Frontal cortex (tissue), 4 donors: Measurements from ENCODE around the gene SUMO4. TPM values are rescaled to one million over a fixed set of nuclear protein-coding genes. Genes with fewer than 3 reads are reported as not detected.

Experiments used
- DNase-seq, 2 donors: peaks; one replicate each; pipeline ENCODE4 v3.0.0; 2012; ENCODE audit warnings: low spot score in 2 of 2
- FAIRE-seq: peaks from 2 replicates; lab custom pipeline; 2012; peaks lifted over from hg19 to GRCh38; lab: Jason Lieb, UNC
- total RNA-seq: library from RNA; depleted of rRNA; stranded (reverse); fragments of >200 nt; gene quantifications from one replicate; pipeline ENCODE4 v1.2.3, GENCODE V29; 2014
- donor health status: control.
- donor health status: control.
- donor health status: control.

SUMO4 gene
- total RNA-seq, 1 donor from 2014 or later = 2.4 TPM

DNA sequence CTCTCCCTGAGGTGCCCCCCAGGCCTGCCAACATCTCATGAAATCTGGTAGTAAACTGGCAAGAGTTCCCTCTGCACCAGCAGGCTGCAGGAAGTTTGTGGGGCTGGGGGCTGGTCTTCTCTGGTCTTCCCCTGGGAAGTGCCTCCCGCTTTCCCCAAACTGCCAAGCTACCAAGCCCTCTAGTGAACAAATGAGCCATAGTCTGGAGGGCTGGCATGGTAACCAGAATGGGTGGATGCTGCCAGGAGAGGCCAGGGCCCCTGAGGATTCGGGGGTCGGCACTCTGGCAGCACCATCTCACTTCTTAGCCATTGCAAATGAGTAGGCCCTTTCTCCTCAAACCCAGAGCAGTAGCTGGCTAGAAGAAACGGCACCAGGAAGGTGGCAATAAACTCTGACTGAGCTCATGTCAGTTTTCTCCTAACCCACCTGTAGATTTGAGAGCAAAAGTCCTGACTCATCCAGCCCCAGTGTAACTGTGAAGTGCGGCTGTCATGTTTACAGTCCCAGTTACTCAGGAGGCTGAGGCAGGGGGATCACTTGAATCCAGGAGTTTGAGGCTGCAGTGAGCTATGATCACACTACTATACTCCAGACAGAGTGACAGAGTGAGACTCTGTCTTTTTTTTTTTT, 48.9 kb downstream of the SUMO4 start:
- FAIRE-seq = no peak
- no peak for DNase-seq

DNA sequence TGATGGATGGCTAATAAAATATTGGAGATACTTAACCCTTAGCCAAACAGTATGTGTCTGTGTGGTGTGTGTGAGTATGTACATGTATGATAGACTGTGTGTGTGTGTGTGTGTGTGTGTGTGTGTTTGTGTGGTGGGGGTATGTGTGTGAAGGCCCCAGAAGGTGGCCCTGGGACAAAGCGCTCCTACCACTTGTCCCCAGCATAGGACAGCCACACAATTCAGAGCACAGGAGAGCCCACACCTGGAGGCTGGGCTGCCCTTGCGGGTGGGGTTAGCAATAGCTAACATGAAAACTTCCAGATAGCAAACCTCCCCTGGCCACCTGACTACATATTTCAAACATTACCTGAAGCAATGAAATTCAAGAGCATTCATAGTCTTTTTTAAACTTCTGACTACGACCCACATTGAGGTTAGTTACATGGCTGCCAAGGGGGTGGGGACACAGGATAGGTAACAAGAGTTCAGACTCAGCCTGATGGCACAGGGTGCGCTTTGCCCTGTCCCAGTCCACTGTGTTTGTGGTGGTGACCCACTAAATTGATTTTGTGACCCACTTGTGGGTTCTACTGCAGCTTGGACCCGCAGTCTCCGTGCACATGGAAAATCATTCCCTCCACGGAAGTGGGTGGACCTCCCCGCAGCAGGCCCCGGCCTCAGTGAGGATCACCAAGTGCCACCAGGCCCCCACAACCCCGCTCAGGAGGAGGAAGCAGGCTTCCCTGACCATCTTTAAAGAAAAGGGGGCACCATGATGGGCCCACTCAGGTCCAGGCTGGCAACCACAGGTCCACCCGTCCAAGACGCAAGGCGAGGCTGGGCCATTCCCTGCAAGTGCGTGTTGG, 50.0 kb downstream of the SUMO4 start:
- FAIRE-seq (no peak), DNase-seq (no peak)

Other genes with a start within 250 kb of the SUMO4 start
- 28.9 TPM for gene TAB2, start 82.5 kb upstream of the SUMO4 start, total RNA-seq
- gene ZC3H12D, start 84.8 kb downstream of the SUMO4 start, total RNA-seq = 0.41 TPM
- gene PPIL4, start 145.8 kb downstream of the SUMO4 start, total RNA-seq = 35.1 TPM
- 31.0 TPM for gene GINM1, start 166.1 kb downstream of the SUMO4 start, total RNA-seq
- 23.6 TPM for gene KATNA1, start 248.5 kb downstream of the SUMO4 start, total RNA-seq